BJ (cell line): ENCODE measurements around the gene CREM. TPM values are rescaled to one million over a fixed set of nuclear protein-coding genes. Genes with fewer than 3 reads are reported as not detected.

Source experiments
- CTCF ChIA-PET: fragments of 350-600 bp; formaldehyde crosslinking; extraction: SDS; loops from one replicate; lab custom pipeline; 2021; ENCODE audit warnings: antibody characterized with exemption, inconsistent platforms; lab: Yijun Ruan, JAX
- POLR2A ChIA-PET: fragments of 300-600 bp; sonication (Branson Sonifier 250); formaldehyde crosslinking; extraction: SDS; loops from one replicate; lab custom pipeline; 2021; ENCODE audit warnings: antibody characterized with exemption; lab: Charles Lee
- DNase-seq: peaks from one replicate; pipeline ENCODE4 v3.0.0-alpha.2; 2011; ENCODE audit warnings: low read depth
- H3K27me3 ChIP-seq: 2 replicates; pipeline ENCODE4 v1.6.0; 2011; ENCODE audit warnings: low read length; ENCODE audit not compliant: control insufficient read depth, insufficient read depth
- H3K36me3 ChIP-seq: 2 replicates; pipeline ENCODE4 v1.5.1; 2011; ENCODE audit warnings: low read length; ENCODE audit not compliant: control insufficient read depth, insufficient read depth
- H3K4me3 ChIP-seq: 2 replicates; pipeline ENCODE4 v1.5.1; 2011; ENCODE audit warnings: low read depth, mild to moderate bottlenecking, control low read depth, low read length
- polyA plus RNA-seq: library from polyadenylated mRNA; depleted of rRNA; stranded (reverse); fragments of >200 nt; gene quantifications from 2 replicates; pipeline ENCODE4 v1.2.3, GENCODE V29; 2011; rRNA removed
- small RNA-seq: library from RNA; depleted of rRNA; stranded (forward); fragments of <200 nt; gene quantifications from one replicate; pipeline ENCODE3, GENCODE V24; 2012; ENCODE audit warnings: low replicate concordance, low read depth; ENCODE audit not compliant: insufficient read length
- TF ChIP-seq, protein P1 (sequence below): IDR thresholded peaks from 2 replicates; pipeline ENCODE4 v1.5.1; 2011; ENCODE audit warnings: low read depth, mild to moderate bottlenecking, control low read depth, inconsistent platforms, low read length, moderate library complexity; ENCODE audit not compliant: insufficient read depth

CREM gene
- polyA plus RNA-seq, 1 experiment = 20.5 TPM

DNA sequence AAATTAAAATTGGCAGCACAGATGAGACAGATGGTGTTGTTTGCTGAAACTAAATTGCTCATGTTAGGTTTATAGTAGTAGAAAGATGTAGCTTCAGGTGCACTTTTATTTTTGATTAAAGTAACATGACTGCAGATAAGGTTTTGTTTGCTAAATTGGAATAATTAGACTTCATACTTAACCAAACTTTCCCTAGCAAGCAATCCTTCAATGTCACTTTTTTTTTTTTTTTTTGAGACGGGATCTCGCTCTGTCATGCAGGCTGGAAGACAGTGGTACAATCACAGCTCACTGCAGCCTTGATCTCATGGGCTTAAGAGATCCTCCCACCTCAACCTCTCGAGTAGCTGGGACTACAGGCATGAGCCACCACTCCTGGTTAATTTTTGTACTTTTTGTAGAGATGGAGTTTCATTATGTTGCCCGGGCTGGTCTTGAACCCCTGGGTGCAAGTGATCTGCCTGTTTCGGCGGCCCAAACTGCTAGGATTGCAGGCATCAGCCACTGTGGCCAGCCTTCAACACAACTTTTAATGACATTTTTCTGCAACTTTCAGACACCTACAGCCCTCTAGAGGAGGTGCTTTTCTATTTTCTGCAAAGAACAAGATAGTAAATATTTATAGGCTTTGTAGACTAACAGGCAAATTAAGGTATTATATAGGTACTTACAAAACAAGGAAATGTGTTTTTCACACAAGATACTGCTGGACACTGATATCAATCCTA lies 124.9 kb downstream of the CREM start:
- no peaks in the 10 kb centered on the region for H3K27me3 ChIP-seq
- TF ChIP-seq, protein P1, sequence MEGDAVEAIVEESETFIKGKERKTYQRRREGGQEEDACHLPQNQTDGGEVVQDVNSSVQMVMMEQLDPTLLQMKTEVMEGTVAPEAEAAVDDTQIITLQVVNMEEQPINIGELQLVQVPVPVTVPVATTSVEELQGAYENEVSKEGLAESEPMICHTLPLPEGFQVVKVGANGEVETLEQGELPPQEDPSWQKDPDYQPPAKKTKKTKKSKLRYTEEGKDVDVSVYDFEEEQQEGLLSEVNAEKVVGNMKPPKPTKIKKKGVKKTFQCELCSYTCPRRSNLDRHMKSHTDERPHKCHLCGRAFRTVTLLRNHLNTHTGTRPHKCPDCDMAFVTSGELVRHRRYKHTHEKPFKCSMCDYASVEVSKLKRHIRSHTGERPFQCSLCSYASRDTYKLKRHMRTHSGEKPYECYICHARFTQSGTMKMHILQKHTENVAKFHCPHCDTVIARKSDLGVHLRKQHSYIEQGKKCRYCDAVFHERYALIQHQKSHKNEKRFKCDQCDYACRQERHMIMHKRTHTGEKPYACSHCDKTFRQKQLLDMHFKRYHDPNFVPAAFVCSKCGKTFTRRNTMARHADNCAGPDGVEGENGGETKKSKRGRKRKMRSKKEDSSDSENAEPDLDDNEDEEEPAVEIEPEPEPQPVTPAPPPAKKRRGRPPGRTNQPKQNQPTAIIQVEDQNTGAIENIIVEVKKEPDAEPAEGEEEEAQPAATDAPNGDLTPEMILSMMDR = no peak
- POLR2A ChIA-PET = no interaction called here
- DNase-seq = no peak
- no peak overlapping the region for H3K4me3 ChIP-seq
- H3K36me3 ChIP-seq = no peaks in the 10 kb centered on the region
- CTCF ChIA-PET = no interaction called here

DNA sequence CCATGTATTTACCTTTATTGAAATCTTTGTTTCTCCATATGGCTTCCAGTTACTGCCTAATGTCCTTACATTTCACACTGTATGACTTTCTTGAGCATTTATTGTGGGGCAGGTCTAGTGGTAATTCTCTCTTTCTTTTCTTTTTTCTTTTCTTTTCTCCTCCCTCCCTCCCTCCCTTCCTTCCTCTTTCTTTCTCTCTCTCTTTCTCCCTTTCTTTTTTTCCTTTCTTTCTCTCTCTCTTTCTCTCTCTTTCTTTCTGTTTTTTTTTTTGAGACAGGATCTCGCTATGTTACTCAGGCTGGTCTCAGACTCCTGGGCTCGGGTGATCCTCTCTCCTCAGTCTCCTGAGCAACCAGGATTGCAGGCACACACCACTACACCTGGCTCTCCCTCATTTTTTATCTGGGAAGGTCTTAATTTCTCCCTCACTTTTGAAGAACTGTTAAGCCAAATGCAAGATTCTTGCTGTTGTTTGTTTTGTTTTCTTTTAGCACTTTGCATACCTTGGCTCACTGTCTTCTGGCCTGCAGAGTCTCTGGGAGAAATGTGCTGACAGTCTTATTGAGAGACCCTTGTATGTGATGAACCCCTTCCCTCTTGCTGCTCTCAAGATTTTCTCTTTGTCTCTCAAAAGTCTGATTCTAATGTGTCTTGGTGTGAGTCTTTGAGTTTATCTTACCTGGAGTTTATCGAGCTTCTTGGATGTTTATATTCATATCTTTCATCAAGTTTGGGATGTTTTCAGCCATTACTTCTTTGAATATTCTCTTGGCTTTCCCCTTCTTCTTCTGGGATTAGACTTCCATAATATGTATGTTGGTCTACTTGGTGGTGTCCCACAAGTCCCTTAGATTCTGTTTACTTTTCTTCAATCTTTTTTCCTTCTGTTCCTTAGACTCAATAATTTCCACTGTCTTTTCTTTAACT lies 130.7 kb downstream of the CREM start:
- Histone ChIP-seq H3K4me3 (no peak overlapping the region), H3K27me3 (no peaks in the 10 kb centered on the region), H3K36me3 (no peaks in the 10 kb centered on the region)
- CTCF ChIA-PET = no interaction called here
- TF ChIP-seq, protein P1 = no peak
- POLR2A ChIA-PET = interaction anchor here (0.6 kb wide), 1 partner anchor 346 kb away, joined by 5 read pairs; no protein-coding TSS in a partner anchor
- DNase-seq = no peak

DNA sequence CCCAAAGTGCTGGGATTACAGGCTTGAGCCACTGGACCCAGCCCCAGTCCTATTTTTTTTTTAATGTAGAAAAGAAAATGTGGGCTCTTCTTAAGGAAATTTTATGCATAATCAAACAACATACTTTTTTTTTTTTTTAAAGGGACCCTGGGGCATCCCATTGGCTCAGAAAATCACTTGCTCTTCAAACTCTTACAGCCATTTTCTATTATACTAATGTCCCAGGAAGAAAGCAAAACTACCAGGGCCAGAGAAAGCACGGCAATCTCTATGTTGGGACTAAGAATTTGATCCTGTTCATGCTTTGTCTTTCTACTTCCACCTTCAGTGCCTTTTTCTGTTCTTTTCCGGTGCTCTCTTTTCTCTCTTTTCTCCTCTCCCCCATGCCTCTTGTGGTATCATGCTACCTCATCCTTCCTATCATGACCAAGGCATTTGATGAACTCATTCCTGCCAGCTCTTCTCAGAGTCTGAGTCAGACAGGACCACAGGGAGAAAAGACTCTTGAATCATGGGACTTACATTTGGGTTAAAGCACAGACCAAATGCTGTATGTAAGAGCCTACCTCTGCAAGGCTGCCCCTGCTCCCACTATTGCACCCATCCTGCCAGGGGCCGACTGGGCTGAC lies 133.2 kb downstream of the CREM start:
- TF ChIP-seq, protein P1 = no peak
- POLR2A ChIA-PET = no interaction called here
- H3K4me3 ChIP-seq = no peak overlapping the region

DNA sequence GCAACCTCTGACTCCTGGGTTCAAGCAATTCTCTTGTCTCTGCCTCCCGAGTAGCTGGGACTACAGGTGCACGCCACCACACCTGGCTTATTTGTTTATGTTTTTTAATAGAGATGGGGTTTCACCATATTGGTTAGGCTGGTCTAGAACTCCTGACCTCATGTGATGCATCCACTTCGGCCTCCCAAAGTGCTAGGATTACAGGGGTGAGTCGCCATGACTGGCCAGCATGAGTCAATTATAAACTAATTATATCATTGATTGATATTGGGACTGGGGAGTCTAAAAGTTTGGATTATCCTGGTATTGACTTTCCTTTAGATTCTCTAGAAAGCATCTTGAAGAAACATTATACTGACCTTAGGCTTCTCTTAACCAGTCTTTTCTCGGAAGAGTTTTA lies 135.8 kb downstream of the CREM start:
- no peak for DNase-seq
- TF ChIP-seq, protein P1 = no peak
- CTCF ChIA-PET = no interaction called here
- H3K27me3 ChIP-seq = no peaks in the 10 kb centered on the region
- no peaks in the 10 kb centered on the region for H3K36me3 ChIP-seq
- POLR2A ChIA-PET = no interaction called here
- H3K4me3 ChIP-seq = no peak overlapping the region

More for the DNA sequence above, 133.2 kb downstream of the CREM start:
- no peaks in the 10 kb centered on the region for H3K27me3 ChIP-seq
- CTCF ChIA-PET = interaction anchor here (1.1 kb wide), 1 partner anchor 132 kb away, joined by 4 read pairs; no protein-coding TSS in a partner anchor
- H3K36me3 ChIP-seq = no peaks in the 10 kb centered on the region
- peak; percentile 52 for DNase-seq

Small RNA genes lying within 50 kb of the gene (small RNA-seq; reads per million reads assigned to genes)
- gene MIR3611 = 47.8 reads per million, percentile 88 among the genes with 10 or more reads in this experiment
- gene RNU6-1167P = not detected
- not detected for gene RNU6-794P
- gene RNU7-77P = not detected

Other genes starting within 250 kb of the CREM start
- 9.4 and 20.7 TPM in 2 replicates for gene CUL2, start 36.5 kb upstream of the CREM start, polyA plus RNA-seq
- gene CCNY, start 209.7 kb downstream of the CREM start, polyA plus RNA-seq = 39.0 and 66.2 TPM in 2 replicates